NB4 (cell line): ENCODE measurements around the gene KRT28.
"Not testable (repeated sequence)": the region's sequence is repeated elsewhere in the genome, so short reads cannot be mapped to it uniquely, and the experiment has no call there.

Source experiments
- DNase-seq: peaks from one replicate; pipeline ENCODE4 v3.0.0; 2010; ENCODE audit warnings: low read depth
- H3K4me3 ChIP-seq: one replicate; pipeline ENCODE4 v1.5.1; 2011; ENCODE audit warnings: mild to moderate bottlenecking, low read depth, low read length, moderate library complexity
- MYC ChIP-seq: IDR thresholded peaks from 2 replicates; pipeline ENCODE4 v1.6.1; 2011; ENCODE audit warnings: low read depth, low read length
- POLR2A ChIP-seq: IDR thresholded peaks from 2 replicates; pipeline ENCODE4 v1.6.1; 2011; ENCODE audit warnings: mild to moderate bottlenecking; ENCODE audit not compliant: insufficient read length; ENCODE audit errors: extremely low read depth
- TF ChIP-seq, protein P1 (sequence below): IDR thresholded peaks from 2 replicates; pipeline ENCODE4 v1.6.1; 2011; ENCODE audit warnings: low read depth, low read length
- TF ChIP-seq, protein P2 (sequence below): IDR thresholded peaks from one replicate; pipeline ENCODE4 v1.5.1; 2012; ENCODE audit warnings: low read depth, low read length

KRT28 gene

GRCh38 chr17:40751065-40751464 lies 48.7 kb downstream of the KRT28 start:
- H3K4me3 ChIP-seq = no peak overlapping the region

DNA sequence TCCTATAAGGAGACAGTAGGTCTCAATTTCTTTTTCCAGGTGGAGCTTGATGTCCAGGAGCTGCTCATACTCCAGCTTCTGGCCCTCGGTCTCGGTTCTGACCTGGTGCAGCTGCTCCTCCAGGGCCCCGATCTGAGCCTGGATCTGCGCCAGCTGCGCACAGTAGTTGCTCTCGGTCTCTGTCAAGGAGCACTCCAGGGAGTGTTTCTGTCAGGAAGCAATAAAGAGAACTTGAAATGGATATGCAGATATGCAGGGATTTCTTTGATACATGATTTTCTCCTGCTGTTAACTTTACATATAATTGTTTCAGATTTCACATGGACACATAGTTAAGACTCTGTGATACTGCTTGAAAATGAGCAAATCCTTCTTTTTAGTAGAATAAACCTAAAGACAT lies 49.4 kb downstream of the KRT28 start:
- TF ChIP-seq, protein P1, sequence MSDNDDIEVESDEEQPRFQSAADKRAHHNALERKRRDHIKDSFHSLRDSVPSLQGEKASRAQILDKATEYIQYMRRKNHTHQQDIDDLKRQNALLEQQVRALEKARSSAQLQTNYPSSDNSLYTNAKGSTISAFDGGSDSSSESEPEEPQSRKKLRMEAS = no peak
- TF ChIP-seq MYC (no peak), POLR2A (no peak)
- TF ChIP-seq, protein P2, sequence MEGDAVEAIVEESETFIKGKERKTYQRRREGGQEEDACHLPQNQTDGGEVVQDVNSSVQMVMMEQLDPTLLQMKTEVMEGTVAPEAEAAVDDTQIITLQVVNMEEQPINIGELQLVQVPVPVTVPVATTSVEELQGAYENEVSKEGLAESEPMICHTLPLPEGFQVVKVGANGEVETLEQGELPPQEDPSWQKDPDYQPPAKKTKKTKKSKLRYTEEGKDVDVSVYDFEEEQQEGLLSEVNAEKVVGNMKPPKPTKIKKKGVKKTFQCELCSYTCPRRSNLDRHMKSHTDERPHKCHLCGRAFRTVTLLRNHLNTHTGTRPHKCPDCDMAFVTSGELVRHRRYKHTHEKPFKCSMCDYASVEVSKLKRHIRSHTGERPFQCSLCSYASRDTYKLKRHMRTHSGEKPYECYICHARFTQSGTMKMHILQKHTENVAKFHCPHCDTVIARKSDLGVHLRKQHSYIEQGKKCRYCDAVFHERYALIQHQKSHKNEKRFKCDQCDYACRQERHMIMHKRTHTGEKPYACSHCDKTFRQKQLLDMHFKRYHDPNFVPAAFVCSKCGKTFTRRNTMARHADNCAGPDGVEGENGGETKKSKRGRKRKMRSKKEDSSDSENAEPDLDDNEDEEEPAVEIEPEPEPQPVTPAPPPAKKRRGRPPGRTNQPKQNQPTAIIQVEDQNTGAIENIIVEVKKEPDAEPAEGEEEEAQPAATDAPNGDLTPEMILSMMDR = no peak
- DNase-seq = no peak
- no peak overlapping the region for H3K4me3 ChIP-seq

More at GRCh38 chr17:40751065-40751464, 48.7 kb downstream of the KRT28 start:
- DNase-seq = no peak
- TF ChIP-seq, protein P1 = no peak
- TF ChIP-seq MYC (no peak), POLR2A (no peak)
- TF ChIP-seq, protein P2 = no peak

DNA sequence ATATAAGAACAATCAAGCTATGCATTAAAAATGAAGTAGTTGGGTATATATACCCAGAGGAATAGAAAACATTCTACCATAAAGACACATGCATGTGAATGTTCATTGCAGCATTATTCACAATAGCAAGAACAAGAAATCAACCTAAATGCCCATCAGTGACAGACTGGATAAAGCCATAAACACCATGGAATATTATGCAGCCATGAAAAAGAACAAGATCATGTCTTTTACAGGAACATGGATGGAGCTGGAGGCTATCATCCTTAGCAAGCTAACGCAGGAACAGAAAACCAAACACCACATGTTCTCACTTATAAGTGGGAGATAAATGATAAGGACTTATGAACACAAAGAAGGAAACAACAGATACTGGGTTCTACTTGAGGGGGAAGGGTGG lies 51.1 kb downstream of the KRT28 start:
- not testable (repeated sequence) for H3K4me3 ChIP-seq

More for the DNA sequence above, 51.1 kb downstream of the KRT28 start:
- DNase-seq = not testable (repeated sequence)
